ENCODE results near the gene ZNF277. TPM values are rescaled to one million over a fixed set of nuclear protein-coding genes. Genes with fewer than 3 reads are reported as not detected.

Gene ZNF277
- total RNA-seq, 4 donors from 2014 or later = 18.3 to 25.6 (median 19.5) TPM

DNA sequence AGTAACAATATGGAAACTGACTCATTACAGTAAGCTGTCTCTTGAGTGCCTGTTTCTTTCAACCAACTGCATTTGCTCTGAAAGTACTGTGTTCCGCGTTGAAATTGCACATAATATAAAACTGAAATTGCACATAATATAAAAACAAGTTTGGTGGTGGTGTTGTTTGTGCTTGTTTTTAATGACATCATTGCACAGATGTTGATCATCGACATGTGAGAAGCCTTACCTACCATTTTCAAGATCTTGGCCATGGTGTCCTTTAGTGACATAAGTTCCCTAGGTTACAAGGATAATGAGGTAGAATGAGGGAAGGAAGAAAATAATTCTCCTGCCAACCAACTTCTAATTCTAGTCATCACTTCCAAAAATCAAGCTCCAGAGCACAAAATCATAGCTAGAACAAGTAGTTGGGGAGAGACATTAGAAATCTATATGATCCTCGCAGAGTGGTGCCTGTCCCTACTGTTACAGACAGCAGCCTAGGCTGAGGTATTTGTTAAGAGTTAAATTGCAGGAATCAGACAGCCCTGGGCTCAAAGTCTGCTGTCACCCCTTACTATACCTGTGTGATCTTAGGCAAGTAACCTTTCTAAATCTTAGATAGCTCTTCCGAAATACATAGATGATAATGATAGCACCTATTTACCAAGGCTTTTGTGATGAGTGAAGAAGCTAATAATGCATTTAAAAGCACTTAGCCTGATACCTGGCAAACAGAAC, 29.6 kb upstream of the ZNF277 start:
- Histone ChIP-seq H3K36me3 (no peaks in the 10 kb centered on the region), H3K4me3 (no peak overlapping the region), H3K4me1 (no peaks in the 10 kb centered on the region), H3K9me3 (no peaks in the 10 kb centered on the region), H3K27me3 (no peaks in the 10 kb centered on the region), H3K27ac (no peak overlapping the region)
- TF ChIP-seq POLR2A (IDR thresholded peaks at IDR 0.05) = no peak
- TF ChIP-seq, protein P1, sequence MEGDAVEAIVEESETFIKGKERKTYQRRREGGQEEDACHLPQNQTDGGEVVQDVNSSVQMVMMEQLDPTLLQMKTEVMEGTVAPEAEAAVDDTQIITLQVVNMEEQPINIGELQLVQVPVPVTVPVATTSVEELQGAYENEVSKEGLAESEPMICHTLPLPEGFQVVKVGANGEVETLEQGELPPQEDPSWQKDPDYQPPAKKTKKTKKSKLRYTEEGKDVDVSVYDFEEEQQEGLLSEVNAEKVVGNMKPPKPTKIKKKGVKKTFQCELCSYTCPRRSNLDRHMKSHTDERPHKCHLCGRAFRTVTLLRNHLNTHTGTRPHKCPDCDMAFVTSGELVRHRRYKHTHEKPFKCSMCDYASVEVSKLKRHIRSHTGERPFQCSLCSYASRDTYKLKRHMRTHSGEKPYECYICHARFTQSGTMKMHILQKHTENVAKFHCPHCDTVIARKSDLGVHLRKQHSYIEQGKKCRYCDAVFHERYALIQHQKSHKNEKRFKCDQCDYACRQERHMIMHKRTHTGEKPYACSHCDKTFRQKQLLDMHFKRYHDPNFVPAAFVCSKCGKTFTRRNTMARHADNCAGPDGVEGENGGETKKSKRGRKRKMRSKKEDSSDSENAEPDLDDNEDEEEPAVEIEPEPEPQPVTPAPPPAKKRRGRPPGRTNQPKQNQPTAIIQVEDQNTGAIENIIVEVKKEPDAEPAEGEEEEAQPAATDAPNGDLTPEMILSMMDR (IDR thresholded peaks at IDR 0.05) = no peak
- no peak for DNase-seq

DNA sequence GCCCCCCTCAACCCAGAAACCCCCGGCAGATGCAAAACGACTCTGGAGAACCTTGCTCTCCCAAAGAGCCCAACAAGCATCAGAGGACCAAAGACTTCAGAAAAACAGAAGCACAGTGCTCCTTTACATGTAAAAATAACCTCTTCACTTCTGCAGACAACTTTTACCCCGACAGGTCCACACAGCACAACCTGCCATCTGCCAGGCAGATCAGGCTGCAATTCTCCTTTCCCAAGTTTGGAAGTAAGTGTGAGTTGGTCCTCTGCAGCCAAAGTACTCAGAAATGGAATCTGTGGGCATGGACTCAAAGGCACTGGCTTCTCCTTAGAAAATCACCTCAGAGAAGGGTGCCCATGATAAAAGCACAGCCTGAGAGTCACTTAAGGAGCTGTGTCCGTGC, 26.3 kb upstream of the ZNF277 start:
- no peaks in the 10 kb centered on the region for H3K27me3 ChIP-seq
- no peaks in the 10 kb centered on the region for H3K36me3 ChIP-seq
- no peak overlapping the region for H3K27ac ChIP-seq
- DNase-seq = no peak
- no peaks in the 10 kb centered on the region for H3K9me3 ChIP-seq
- TF ChIP-seq POLR2A (IDR thresholded peaks at IDR 0.05) = no peak
- TF ChIP-seq, protein P1 (IDR thresholded peaks at IDR 0.05) = no peak
- H3K4me3 ChIP-seq = no peak overlapping the region
- no peaks in the 10 kb centered on the region for H3K4me1 ChIP-seq

DNA sequence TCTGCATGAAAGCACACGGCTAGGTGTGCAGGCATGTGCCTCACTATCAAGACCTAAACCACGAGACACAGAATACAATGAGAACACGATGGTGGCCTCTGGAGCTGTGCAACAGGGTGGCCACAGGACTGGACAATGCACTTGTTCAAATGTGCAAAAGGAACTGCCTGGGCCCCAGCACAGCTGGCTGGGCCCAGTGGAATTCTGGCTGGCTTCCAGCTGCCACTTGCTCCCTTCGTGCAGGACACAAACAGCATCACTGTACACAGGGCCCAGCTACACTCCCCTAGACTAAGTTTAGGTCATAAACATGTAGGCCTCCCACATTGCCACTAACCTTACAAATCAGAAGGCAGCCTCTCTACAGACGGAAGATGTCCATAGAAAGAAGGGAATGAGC, 23.7 kb upstream of the ZNF277 start:
- TF ChIP-seq, protein P1 (IDR thresholded peaks at IDR 0.05) = no peak
- TF ChIP-seq POLR2A (IDR thresholded peaks at IDR 0.05) = no peak
- H3K4me1 ChIP-seq = no peaks in the 10 kb centered on the region
- H3K9me3 ChIP-seq = no peaks in the 10 kb centered on the region
- H3K36me3 ChIP-seq = no peaks in the 10 kb centered on the region
- H3K4me3 ChIP-seq = no peak overlapping the region
- no peaks in the 10 kb centered on the region for H3K27me3 ChIP-seq
- DNase-seq = no peak
- H3K27ac ChIP-seq = no peak overlapping the region

DNA sequence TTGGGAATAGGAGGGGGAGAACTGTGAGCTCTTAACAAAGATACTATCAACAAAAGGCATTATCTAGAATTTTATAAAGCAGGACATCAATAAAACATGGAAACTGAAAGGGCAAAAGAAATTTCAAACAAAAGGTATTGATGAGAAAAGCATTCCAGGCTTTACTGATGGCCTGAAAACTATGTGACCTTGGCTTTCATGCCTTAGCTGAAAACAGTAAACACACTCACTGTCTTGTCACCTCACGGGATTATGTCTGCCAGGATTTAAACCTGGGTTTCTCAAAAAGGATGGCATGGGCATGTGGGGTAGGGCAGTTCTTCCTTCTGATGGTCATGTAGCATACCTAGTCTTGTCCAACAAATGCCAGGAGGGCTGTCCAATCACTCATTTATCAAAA, 23.2 kb upstream of the ZNF277 start:
- H3K4me1 ChIP-seq = no peaks in the 10 kb centered on the region
- DNase-seq = no peak
- H3K27ac ChIP-seq = no peak overlapping the region
- TF ChIP-seq, protein P1 (IDR thresholded peaks at IDR 0.05) = no peak
- TF ChIP-seq POLR2A (IDR thresholded peaks at IDR 0.05) = no peak
- no peaks in the 10 kb centered on the region for H3K9me3 ChIP-seq
- no peak overlapping the region for H3K4me3 ChIP-seq
- H3K36me3 ChIP-seq = no peaks in the 10 kb centered on the region
- no peaks in the 10 kb centered on the region for H3K27me3 ChIP-seq

DNA sequence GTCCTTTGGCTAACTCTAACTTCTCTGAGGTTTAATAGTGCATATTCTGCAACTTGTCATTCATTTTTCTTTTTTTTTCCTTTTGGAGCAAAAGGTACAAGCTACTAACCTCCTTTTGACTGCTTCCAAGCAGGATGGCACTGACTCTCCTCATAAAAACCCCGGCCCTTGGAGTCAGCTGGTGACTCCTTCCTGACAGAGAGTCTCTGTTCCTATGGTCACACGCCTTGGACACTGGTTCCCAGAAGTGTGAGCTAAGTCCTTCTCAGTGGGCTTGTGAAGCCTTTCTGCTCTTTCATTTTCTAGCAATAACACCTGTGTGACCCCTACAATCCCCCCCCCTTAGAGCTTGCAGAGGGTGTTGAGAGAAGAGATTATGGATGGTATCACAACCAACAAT, 22.0 kb upstream of the ZNF277 start:
- Histone ChIP-seq H3K9me3 (no peaks in the 10 kb centered on the region), H3K4me1 (no peaks in the 10 kb centered on the region), H3K36me3 (no peaks in the 10 kb centered on the region), H3K4me3 (no peak overlapping the region), H3K27me3 (no peaks in the 10 kb centered on the region), H3K27ac (no peak overlapping the region)
- TF ChIP-seq, protein P1 (IDR thresholded peaks at IDR 0.05) = no peak
- TF ChIP-seq POLR2A (IDR thresholded peaks at IDR 0.05) = no peak
- DNase-seq = no peak
